ENCODE data around the gene ATP10A.

GRCh38 chr15:25869701-25870100 is 6.6 kb upstream of the ATP10A start:
- no peak for TF ChIP-seq CTCF (IDR thresholded peaks at IDR 0.05)
- TF ChIP-seq POLR2AphosphoS5 (IDR thresholded peaks at IDR 0.05; ENCODE audit: low read depth, low read length): no peak
- no peak for TF ChIP-seq SIN3A (IDR thresholded peaks at IDR 0.05; ENCODE audit: borderline replicate concordance, low read depth, low read length)
- no peak for TF ChIP-seq MAX (IDR thresholded peaks at IDR 0.05; ENCODE audit: low read depth)
- no peak for TF ChIP-seq GABPA (IDR thresholded peaks at IDR 0.05; ENCODE audit: low read depth)
- no peak for TF ChIP-seq ZBTB33 (IDR thresholded peaks at IDR 0.05; ENCODE audit: borderline replicate concordance, low read depth)
- TF ChIP-seq FOXJ3 (CRISPR knock-in tag; IDR thresholded peaks at IDR 0.05): no peak
- TF ChIP-seq USF2 (IDR thresholded peaks at IDR 0.05; ENCODE audit: borderline replicate concordance, low read depth, low read length): no peak
- TF ChIP-seq CHD2 (IDR thresholded peaks at IDR 0.05; ENCODE audit: low read length, partially characterized antibody): no peak
